Calu3 (cell line): ENCODE results near the gene CACNA1C. TPM values are rescaled to one million over a fixed set of nuclear protein-coding genes. Genes with fewer than 3 reads are reported as not detected.

Source experiments
- BruUV-seq: library from RNA; stranded (reverse); fragments of 400-500 nt; replicated peaks from 2 replicates; lab custom pipeline; 2021; lab: Mats Ljungman, UMichigan
- CTCF ChIA-PET: fragments of 300-600 bp; sonication (Branson Sonifier 250); formaldehyde crosslinking; loops from one replicate; lab custom pipeline; 2022; ENCODE audit warnings: antibody characterized with exemption; lab: Charles Lee
- DNase-seq: peaks from one replicate; pipeline ENCODE4 v3.0.0; 2022
- H3K27ac Mint-ChIP-seq: one replicate; pipeline ENCODE4 v1.8.0; 2022; ENCODE audit warnings: mixed read lengths; ENCODE audit not compliant: unreplicated experiment
- H3K27me3 Mint-ChIP-seq: one replicate; pipeline ENCODE4 v1.8.0; 2022; ENCODE audit warnings: mixed read lengths; ENCODE audit not compliant: unreplicated experiment
- H3K36me3 Mint-ChIP-seq: one replicate; pipeline ENCODE4 v1.8.0; 2022; ENCODE audit warnings: mild to moderate bottlenecking, moderate library complexity, mixed read lengths; ENCODE audit not compliant: insufficient read depth, unreplicated experiment
- H3K4me1 Mint-ChIP-seq: one replicate; pipeline ENCODE4 v1.8.0; 2022; ENCODE audit warnings: mild to moderate bottlenecking, low read depth, mixed read lengths; ENCODE audit not compliant: unreplicated experiment
- H3K4me3 Mint-ChIP-seq: one replicate; pipeline ENCODE4 v1.8.0; 2022; ENCODE audit warnings: mild to moderate bottlenecking, low read depth, moderate library complexity, mixed read lengths; ENCODE audit not compliant: unreplicated experiment
- H3K9me3 Mint-ChIP-seq: one replicate; pipeline ENCODE4 v1.8.0; 2022; ENCODE audit warnings: low read depth, mixed read lengths; ENCODE audit not compliant: unreplicated experiment
- intact Hi-C: fragments of 100-400 bp; cut with micrococcal nuclease; formaldehyde crosslinking; loops from one replicate; pipeline ENCODE4 v1.10.0; 2022; ENCODE audit not compliant: unreplicated experiment
- total RNA-seq: library from RNA; stranded (reverse); gene quantifications from 2 replicates; pipeline ENCODE4 v1.2.3, GENCODE V29; 2022
- TF ChIP-seq, protein P1 (sequence below): fragments of 200-600 bp; IDR thresholded peaks from one replicate; pipeline ENCODE4 v1.8.0; 2022; ENCODE audit warnings: antibody characterized with exemption; ENCODE audit not compliant: unreplicated experiment

The CACNA1C gene
- total RNA-seq, 1 experiment from 2014 or later = not detected

DNA sequence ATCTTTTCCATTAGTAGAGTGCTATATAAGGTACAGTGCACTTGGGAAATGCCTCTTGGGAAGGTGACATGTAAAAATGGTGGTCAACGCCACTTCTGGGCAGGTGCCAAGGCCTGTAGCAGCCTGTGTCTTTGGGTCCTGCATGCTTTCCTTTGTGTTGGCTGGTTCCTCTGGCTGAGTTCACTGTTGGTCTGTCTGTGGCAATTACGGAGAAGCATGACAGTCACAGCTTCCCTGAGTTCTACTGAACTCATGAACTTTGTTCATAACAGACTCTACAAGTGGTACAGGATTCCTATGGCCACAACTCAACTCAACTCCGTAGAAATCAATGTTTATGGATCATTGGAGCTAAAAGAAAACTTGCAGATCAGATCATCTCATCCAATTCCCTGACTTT lies 98.0 kb downstream of the CACNA1C start:
- H3K4me3 Mint-ChIP-seq = no peak overlapping the region
- CTCF ChIA-PET = interaction anchor here (0.6 kb wide), 1 partner anchor 8 kb away, joined by 3 read pairs; no protein-coding TSS in a partner anchor
- intact Hi-C loops = no loop called here
- TF ChIP-seq, protein P1, sequence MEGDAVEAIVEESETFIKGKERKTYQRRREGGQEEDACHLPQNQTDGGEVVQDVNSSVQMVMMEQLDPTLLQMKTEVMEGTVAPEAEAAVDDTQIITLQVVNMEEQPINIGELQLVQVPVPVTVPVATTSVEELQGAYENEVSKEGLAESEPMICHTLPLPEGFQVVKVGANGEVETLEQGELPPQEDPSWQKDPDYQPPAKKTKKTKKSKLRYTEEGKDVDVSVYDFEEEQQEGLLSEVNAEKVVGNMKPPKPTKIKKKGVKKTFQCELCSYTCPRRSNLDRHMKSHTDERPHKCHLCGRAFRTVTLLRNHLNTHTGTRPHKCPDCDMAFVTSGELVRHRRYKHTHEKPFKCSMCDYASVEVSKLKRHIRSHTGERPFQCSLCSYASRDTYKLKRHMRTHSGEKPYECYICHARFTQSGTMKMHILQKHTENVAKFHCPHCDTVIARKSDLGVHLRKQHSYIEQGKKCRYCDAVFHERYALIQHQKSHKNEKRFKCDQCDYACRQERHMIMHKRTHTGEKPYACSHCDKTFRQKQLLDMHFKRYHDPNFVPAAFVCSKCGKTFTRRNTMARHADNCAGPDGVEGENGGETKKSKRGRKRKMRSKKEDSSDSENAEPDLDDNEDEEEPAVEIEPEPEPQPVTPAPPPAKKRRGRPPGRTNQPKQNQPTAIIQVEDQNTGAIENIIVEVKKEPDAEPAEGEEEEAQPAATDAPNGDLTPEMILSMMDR = no peak
- no peak for DNase-seq
- no peaks in the 10 kb centered on the region for H3K36me3 Mint-ChIP-seq
- BruUV-seq = no TSS peak
- no peak overlapping the region for H3K27ac Mint-ChIP-seq
- H3K4me1 Mint-ChIP-seq = no peaks in the 10 kb centered on the region
- H3K27me3 Mint-ChIP-seq = peaks cover 100% of the 10 kb centered on the region
- no peaks in the 10 kb centered on the region for H3K9me3 Mint-ChIP-seq

DNA sequence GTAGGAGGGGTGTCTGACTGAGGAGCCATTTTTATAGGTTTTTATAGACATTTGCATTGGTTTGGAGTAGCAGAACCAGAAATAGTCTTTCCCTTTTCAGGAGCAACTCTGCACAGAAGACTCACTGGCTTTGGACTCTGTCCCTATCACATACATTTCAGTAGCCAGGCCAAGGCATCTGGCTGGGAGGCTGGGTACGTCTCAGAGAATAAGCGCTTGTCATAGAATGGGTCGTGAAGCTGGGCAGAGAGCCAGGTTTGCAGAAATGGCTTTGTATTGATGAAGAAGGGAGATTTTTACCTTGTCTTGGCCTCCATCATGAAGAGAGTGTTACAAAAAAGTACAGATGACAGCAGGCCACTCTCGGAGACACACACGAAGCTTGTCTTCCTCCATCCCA lies 98.6 kb downstream of the CACNA1C start:
- Mint-ChIP-seq H3K27me3 (peaks cover 98% of the 10 kb centered on the region), H3K4me3 (no peak overlapping the region), H3K36me3 (no peaks in the 10 kb centered on the region), H3K27ac (no peak overlapping the region), H3K4me1 (no peaks in the 10 kb centered on the region), H3K9me3 (no peaks in the 10 kb centered on the region)
- TF ChIP-seq, protein P1 = no peak
- CTCF ChIA-PET = no interaction called here
- intact Hi-C loops = no loop called here
- no TSS peak for BruUV-seq
- no peak for DNase-seq

DNA sequence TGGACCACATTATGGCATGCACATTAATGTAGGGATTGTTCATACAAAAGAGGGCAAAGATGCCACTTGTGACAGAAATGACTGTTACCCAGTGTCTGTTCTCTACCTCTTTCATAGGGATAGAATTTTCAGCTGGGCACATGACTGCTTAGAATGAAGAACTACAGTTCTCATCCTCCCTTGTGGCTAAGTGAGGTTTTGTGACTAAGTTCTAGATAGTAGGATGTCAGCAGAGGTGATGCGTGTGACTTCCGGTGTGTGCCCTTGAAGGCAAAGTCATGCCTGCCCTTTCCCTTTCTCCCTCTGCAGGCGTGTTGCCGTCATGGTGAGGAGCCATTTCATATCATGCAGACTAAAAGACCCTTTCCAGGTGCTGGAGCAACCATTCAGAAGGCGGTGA lies 99.3 kb downstream of the CACNA1C start:
- no TSS peak for BruUV-seq
- no peak overlapping the region for H3K4me3 Mint-ChIP-seq
- intact Hi-C loops = no loop called here
- no peaks in the 10 kb centered on the region for H3K9me3 Mint-ChIP-seq
- CTCF ChIA-PET = no interaction called here
- H3K4me1 Mint-ChIP-seq = no peaks in the 10 kb centered on the region
- H3K36me3 Mint-ChIP-seq = no peaks in the 10 kb centered on the region
- peaks cover 91% of the 10 kb centered on the region for H3K27me3 Mint-ChIP-seq
- H3K27ac Mint-ChIP-seq = no peak overlapping the region
- TF ChIP-seq, protein P1 = no peak
- no peak for DNase-seq

DNA sequence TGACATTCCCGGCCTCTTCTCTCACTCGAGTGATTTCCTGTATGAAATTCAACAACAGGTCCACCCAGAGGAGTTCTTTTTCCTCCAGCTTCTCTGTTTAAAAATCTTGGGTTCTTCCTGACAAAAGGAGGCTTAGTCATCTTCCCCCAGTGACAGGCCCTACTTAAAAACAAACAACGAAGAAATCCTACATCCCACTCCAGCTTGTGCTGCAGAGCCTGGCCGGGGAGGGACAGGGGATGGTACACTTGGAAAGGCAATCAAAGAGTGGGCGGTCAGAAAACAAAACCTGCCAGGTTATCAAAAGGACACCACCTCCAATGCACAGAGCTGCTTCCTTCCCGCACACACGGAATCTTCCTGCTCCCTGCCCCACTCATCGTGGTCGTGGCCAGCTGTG lies 101.3 kb downstream of the CACNA1C start:
- TF ChIP-seq, protein P1 = no peak
- BruUV-seq = no TSS peak
- Mint-ChIP-seq H3K27me3 (peaks cover 84% of the 10 kb centered on the region), H3K36me3 (no peaks in the 10 kb centered on the region), H3K27ac (no peak overlapping the region), H3K9me3 (no peaks in the 10 kb centered on the region), H3K4me3 (no peak overlapping the region), H3K4me1 (no peaks in the 10 kb centered on the region)
- CTCF ChIA-PET = no interaction called here
- intact Hi-C loops = no loop called here
- DNase-seq = no peak
